ENCODE results near the gene SUPT20HL2.
"Not testable (repeated sequence)": the region's sequence is repeated elsewhere in the genome, so short reads cannot be mapped to it uniquely, and the experiment has no call there.

Gene SUPT20HL2

DNA sequence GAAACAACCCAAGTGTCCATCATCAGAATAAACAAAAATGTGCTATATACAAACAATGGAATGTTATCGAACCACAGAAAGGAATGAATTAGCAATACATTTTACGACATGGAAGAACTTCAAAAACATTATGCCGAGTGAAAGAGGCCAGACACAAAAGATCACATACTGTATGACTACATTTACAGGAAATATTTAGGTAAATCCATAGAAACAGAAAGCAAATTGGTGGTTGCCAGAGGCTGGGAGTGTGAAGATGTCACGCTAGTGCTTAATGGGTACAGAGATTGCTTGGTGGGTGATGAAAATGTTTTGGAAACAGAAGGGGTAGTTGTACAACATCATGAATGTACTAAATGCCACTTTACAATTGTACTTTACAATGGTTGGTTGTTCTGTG, 5.1 kb downstream of the SUPT20HL2 start:
- DNase-seq = not testable (repeated sequence)

DNA sequence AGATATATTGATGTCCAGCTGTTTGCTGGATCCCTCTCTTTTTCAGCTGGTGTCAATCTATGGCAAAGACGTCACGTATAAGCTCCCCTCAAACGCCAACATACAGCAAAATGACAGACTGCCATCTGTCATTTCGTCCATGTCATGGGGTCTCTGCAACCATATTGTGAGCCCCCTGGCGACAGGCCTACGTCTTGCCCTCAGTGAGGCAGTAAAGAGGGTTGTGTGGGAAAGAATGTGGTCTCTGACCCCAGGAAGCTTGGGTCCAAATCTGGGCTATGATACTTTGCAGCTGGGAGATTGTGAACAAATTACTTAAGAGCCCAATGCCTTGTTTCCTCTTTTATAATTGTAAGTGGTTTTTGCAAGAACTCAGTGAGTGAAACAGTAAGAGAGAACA, 7.4 kb downstream of the SUPT20HL2 start:
- no peak for DNase-seq

DNA sequence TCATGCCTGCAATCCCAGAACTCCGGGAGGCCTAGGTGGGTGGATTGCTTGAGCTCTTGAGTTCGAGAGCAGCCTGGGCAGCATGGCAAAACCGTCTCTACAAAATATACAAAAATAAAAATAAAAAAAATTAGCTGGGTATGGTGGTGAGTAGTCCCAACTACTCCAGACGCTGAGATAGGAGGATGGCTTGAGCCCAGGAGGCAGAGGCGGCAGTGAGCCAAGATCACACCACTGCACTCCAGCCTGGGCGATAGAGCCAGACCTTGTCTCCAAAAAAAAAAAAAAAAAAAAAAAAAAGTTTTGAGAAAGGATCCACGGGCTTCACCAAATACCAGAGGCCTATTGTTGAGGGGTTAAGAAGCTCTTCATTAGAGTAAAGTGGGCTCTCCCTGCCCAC, 8.0 kb downstream of the SUPT20HL2 start:
- DNase-seq = no peak

DNA sequence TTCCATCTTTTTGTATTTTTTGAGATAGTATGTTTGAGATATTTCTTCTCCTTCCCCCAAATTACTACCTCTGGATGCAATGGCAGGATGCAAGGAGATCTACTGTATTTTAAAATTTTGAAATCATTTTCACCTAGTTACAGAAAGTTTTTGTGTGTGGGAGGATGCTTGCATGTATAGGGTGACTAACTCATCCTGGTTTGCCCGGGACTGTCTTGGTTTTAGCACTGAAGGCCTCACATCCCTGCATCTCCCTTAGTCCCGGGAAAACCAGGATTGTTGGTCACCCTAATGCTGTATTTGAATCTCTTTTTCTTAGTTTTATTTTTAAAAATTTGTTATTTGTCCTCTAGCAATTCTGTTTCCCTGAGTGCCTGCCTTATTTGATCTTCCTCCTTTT, 12.1 kb downstream of the SUPT20HL2 start:
- DNase-seq = no peak

DNA sequence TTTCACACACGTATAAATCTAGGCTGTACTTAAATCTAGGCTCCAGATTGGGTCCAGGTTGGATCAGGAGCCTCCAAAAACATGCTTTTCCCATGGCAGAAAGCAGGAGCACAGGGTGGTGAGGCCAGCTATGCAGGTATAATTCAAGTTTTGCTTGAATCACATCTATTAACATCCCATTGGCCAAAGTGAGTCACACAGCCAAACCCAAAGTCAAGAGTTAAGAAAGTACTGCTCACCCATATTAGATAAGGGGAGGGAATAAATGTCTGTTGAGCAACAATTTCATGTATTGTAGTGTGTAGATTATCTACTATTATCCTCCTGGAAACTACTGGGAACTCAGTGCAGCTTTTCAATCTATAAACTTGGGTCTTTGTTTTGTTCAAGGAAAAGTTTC, 12.8 kb downstream of the SUPT20HL2 start:
- DNase-seq = no peak

DNA sequence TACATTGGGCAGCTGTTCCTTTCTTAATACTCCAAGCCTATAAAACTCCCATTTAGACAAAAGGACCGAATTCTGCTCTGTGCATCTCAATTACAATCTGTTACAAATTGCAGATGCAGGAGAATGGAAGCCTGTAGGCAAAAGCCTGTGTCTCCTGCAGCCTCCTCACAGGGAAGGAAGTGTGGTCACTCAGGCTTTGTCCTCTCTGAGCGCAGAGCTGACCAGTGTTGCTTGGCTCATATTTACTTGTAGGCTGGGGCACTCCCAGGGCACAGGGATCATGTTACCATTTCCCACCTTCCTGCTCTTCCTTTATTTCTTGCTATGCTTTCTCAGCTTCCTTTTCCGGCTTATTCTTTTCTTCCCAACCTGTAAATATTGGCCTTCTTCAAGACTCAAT, 15.7 kb downstream of the SUPT20HL2 start:
- no peak for DNase-seq

DNA sequence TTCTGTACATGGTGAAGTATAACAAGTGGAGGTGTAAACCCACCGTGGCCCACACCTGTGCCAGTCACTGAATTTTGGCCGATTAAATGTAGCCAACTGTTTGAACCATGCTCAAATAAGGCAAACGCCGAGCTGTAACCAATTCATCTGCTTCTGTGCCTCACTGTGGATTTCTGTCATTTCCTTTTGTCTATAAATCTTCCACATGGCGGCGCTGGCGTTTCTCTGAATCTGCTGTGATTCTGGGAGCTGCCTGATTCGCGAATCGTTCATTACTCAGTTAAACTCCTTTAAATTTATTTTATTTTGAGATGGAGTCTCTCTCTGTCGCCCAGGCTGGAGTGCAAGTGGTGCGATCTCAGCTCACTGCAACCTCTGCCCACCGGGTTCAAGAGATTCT, 19.2 kb downstream of the SUPT20HL2 start:
- no peak for DNase-seq

DNA sequence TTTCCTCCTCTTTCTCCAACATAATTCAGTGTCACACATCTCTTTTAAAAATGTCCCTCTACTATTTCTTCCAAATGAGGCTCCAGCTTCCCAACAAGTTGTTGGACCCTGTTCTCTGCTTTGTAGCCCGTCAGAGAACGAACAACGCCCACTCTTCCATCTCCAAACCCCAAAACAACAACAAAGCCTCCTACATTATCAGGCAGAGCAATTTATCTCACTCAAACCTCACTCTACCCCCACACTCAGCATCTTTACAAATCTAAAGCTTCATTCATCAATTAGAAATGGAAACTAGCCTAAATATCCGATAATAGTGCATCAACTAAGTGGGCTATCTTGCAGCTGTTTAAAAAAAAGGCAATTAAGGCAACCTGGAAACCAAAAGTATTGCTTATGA, 20.5 kb downstream of the SUPT20HL2 start:
- no peak for DNase-seq

DNA sequence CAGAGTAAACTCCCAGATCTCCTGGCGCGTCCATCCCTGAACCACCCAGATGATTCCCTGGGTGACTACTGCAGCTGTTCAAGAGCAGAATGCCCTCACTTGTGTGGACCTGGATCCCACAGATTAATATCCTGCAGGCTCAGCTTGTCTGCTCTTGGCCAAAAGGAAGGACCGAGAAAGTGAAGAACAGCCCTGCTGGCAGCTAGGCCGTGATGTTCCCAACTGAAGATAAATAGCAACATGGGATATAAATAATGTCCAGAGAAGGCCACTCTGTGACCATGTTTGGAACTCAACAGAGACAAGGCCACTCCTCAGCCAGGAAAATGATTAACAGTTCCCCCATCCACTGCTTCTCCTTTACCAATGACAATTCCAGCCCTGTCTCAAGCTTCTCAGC, 21.5 kb downstream of the SUPT20HL2 start:
- DNase-seq = no peak

GRCh38 chrX:24285082-24285481, 28.8 kb downstream of the SUPT20HL2 start:
- DNase-seq = no peak

DNA sequence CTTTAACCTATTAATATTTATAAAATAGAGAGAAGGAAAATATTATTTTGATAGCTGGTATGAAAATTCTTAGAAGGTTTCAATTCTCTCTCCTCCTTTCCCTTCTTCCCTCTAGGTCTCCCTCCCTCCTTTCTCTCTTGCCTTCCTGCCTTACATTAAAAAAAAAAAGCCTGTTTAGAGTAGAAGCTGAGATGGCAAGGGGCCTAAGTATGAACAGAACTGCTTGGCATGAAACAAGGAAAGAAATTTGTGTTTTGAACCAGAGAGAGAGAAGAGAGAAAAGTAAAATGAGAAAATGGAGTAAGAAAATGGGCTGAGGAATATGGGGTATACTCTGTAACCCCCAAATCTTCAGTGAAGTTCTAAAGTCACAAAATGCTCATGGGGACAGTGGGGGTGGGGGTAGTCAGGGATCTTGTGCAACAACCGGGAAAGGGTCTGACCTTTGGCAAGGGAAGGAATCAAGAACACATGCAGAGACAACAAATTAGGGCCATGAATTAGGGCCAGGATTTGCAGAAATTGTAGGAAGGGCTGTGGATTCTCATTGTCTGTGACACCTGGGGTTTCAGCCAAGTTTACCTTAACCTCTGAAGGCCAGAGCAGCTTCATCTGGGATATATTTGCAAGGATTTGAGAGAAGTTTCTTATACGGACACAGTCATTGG, 30.6 kb downstream of the SUPT20HL2 start:
- no peak for DNase-seq

GRCh38 chrX:24282381-24283126, 31.3 kb downstream of the SUPT20HL2 start:
- DNase-seq = no peak

- no peak for DNase-seq
These were observed 36.5 kb downstream of the SUPT20HL2 start for GRCh38 chrX:24277405-24277804.

DNA sequence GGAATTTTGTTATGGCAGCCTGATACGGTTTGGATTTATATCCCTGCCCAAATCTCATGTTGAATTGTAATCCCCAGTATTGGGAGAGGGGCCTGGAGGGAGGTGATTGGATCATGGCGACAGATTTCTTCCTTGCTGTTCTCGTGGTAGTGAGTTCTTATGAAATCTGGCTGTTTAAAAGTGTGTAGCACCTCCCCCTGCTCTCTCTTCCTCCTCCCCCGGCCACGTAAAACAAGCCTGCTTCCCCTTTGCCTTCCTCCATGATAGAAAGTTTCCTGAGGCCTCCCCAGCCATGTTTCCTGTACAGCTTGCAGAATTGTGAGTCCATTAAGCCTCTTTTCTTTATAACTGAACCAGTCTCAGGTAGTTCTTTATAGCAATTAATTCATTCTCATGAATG, 37.9 kb downstream of the SUPT20HL2 start:
- DNase-seq = no peak

GRCh38 chrX:24271262-24271661, 42.6 kb downstream of the SUPT20HL2 start:
- DNase-seq = no peak

DNA sequence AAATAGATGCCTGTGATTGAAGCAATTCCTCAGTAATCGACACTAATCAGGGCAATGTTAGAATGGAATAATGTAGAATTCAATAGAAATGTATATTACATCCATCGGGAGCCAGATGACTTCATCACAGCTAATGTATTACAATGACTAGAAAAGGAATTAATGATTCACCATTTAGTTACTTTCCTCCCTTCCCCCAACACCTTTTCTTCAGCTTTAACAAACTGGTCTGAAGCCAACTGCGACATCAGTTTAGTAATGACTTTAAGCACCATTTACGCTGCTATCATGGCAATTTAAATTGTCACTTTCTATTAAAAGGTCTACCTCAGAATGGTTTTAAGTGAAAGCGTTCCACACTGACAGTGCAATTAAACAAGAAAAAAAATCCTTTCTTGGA, 45.1 kb downstream of the SUPT20HL2 start:
- DNase-seq = no peak

- no peak for DNase-seq
These were observed 46.9 kb downstream of the SUPT20HL2 start for GRCh38 chrX:24266996-24267395.

GRCh38 chrX:24264383-24264782, 49.5 kb downstream of the SUPT20HL2 start:
- no peak for DNase-seq

DNA sequence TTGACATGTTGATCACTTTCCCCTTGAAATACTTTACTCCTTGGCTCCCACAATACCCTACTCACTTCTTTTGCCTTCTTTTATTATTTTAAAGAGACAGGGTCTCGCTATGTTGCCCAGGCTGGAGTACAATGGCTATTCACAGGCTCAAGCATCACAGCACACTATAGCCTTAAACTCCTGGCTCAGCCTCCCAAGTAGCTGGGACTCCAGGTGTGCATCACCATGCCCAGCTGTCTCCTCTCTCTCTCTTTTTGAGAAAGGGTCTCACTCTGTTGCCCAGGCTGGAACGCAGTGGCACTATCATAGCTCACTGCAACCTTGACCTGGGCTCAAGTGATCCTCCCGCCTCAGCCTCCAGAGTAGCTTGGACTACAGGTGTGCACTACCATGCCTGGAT, 51.6 kb downstream of the SUPT20HL2 start:
- no peak for DNase-seq
